Heart left ventricle (tissue), 13 donors: Measurements from ENCODE around the gene ROCK2.

Source experiments
- POLR2A ChIP-seq, 2 donors: fragments of 450-650 bp; IDR thresholded peaks; one replicate each; pipeline ENCODE4 v1.6.1; 2017; ENCODE audit warnings: antibody characterized with exemption in 2 of 2, mild to moderate bottlenecking in 2 of 2, moderate library complexity in 2 of 2
- TF ChIP-seq, protein P1 (sequence below), 12 donors: fragments of 200-600 bp; sonication (generic) in 4 of 12; IDR thresholded peaks; one replicate each; pipeline versions ENCODE4 v1.5.0 to v1.8.0; 2018 to 2022; ENCODE audit warnings: antibody characterized with exemption in 12 of 12, mild to moderate bottlenecking in 5 of 12
- donor health status: ischemic (EF 13 %, LVEDD 7.1; RV severe dilation, severe dysfunction).
- donor health status: DM: no; HTN: yes; CAD: no.
- donor health status: DM: no; HTN: no; CAD: no.
- donor health status: ischemic (EF 25% LVEDD 6.9; RV normal size, moderate dysfunction).
- donor health status: ischemic (EF 25% LVEDD 5.7; RV mildly dilated, moderate dysfunction).
- donor health status: ischemic (EF 35%, LVEDD 5.7; RV mildly dilated, moderate dysfunction).
- donor health status: nonischemic (EF 11% LVEDD 7.7; RV severe dilation, severe dysfunction).
- donor health status: DM: yes; HTN: yes; CAD: no.
- donor health status: PGD.
- donor health status: ischemic (EF 29% LVEDD 5.4; RV normal size, mild dysfunction).
- donor health status: nonischemic (EF 23%, LVEDD 6.1; RV moderate dilation, normal function).

DNA sequence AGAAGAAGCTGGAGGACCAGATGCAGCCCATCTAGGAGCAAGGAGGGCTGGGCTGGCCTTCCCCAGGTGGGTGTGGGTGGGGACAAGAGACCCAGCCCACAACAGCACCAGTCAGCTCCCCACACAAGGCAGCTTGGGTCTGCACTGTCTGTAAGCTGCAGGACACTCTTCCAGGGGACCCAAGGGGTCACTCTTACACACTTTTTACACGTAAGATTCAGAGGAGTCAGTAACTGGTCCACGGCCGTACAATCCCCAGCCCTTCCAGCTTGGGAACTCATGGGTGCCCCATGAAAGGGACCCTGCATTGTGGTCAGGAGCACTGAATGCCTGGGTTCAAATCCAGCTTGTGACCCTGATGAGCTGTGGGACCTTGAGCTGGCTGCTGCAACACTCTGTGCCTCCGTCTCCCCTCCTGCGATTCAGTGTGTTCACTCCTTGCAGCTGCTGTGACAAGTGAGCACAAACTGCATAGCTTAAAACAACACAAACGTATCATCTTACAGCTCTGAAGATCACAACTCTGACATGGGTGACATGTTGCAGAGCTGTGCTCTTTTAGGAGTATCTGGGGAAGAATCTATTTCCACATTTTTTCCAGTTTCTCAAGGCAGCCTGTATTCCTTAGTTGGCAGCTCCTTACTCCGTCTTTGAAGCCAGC is 200.2 kb downstream of the ROCK2 start:
- TF ChIP-seq, protein P1, sequence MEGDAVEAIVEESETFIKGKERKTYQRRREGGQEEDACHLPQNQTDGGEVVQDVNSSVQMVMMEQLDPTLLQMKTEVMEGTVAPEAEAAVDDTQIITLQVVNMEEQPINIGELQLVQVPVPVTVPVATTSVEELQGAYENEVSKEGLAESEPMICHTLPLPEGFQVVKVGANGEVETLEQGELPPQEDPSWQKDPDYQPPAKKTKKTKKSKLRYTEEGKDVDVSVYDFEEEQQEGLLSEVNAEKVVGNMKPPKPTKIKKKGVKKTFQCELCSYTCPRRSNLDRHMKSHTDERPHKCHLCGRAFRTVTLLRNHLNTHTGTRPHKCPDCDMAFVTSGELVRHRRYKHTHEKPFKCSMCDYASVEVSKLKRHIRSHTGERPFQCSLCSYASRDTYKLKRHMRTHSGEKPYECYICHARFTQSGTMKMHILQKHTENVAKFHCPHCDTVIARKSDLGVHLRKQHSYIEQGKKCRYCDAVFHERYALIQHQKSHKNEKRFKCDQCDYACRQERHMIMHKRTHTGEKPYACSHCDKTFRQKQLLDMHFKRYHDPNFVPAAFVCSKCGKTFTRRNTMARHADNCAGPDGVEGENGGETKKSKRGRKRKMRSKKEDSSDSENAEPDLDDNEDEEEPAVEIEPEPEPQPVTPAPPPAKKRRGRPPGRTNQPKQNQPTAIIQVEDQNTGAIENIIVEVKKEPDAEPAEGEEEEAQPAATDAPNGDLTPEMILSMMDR (IDR thresholded peaks at IDR 0.05) = no peak
- no peak for TF ChIP-seq POLR2A (IDR thresholded peaks at IDR 0.05)
